NCI-H69 (cell line): ENCODE results near the gene HPCAL4.

Source experiments
- DNase-seq: peaks from one replicate; lab custom pipeline; 2025; lab: John Stamatoyannopoulos, UW

HPCAL4 gene

GRCh38 chr1:39649636-39650185 is 41.5 kb downstream of the HPCAL4 start:
- DNase-seq: no peak

- no peak for DNase-seq
These were observed 42.7 kb downstream of the HPCAL4 start for GRCh38 chr1:39648496-39648895.

DNA sequence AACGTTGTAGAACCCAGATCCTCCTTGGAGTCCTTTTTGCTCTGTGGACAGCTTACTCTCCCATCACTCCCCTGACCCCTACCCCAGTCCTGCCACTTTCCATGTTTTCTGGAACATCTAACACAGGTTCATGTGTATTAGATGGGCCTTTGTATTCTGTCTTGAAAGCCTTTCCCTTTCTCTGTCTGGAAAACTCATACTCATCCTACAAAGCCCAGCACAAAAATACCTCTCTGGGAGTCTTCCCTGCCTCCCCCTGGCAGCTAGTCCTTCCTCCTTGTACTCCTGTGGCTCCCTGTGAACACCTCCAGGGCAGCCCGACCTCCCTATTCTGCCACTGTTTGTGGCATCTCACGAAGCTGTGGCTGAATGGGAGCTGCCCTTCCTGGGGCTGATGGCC is 44.0 kb downstream of the HPCAL4 start:
- DNase-seq: no peak

GRCh38 chr1:39646232-39647081 is 44.8 kb downstream of the HPCAL4 start:
- DNase-seq: peak; percentile 22

- no peak for DNase-seq
These were observed 45.7 kb downstream of the HPCAL4 start for GRCh38 chr1:39645411-39646043.

- DNase-seq: no peak
These were observed 47.5 kb downstream of the HPCAL4 start for GRCh38 chr1:39643705-39644104.

GRCh38 chr1:39642796-39643195 is 48.4 kb downstream of the HPCAL4 start:
- no peak for DNase-seq

DNA sequence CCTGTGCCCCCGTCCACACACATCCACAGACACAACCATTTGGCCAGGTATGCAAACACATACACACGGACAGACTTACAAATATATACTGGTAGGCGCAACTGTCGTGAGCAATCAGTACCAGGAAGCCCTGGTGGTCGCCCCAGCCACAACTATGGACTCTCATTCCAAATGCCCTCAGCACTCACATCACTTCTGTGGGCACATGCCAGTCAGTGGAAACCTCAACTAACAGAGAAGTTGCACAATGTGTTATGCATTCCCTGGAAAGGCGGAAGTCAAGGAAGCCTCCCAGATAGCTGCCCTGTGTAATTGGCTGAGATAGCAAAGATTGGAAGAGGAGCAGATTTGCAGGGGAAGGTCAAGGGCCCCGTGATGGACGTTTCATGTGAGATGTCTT is 50.4 kb downstream of the HPCAL4 start:
- no peak for DNase-seq

- DNase-seq: peak; percentile 62
These were observed 51.7 kb downstream of the HPCAL4 start, which contains the start of gene HEYL for GRCh38 chr1:39639305-39640130. Gene HEYL (minus strand): TSS chr1:39639643. CDS start chr1:39639625, 18 bp downstream.

DNA sequence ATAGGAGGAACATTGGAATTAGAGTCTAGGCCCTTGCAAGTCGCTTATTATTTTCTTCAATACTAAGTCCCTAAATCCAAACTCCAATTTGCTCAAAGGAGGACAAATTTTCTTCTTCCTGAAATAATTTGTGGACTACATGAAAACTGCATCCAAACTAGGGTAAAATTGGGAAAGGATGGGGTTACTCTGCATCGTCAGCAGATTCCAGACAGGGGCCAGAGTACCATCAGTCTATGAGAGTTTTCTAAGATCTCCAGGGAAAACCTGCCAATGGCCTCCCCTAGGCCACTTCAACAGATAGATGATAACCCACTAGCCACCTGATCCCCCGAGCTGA is 52.3 kb downstream of the HPCAL4 start:
- DNase-seq: no peak

DNA sequence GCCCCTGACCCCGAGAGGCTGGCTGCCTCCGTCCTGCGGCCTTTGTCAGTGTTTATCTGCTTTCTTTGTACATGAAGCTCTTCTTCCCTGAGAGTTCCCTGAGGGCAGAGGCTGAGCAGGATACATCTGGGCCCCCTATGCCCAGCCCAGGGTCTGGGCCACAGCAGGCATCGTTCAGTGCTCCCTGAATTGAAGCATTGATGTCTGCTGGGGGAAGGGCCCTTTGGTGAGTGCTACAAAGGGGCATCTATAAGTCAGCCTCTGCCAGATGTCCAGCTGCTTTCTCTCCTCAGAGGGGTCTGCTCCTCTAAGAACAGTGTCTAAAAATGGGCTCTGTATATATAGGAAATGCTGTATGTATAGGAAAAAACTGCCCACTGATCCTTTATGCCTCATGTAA is 53.9 kb downstream of the HPCAL4 start:
- no peak for DNase-seq

DNA sequence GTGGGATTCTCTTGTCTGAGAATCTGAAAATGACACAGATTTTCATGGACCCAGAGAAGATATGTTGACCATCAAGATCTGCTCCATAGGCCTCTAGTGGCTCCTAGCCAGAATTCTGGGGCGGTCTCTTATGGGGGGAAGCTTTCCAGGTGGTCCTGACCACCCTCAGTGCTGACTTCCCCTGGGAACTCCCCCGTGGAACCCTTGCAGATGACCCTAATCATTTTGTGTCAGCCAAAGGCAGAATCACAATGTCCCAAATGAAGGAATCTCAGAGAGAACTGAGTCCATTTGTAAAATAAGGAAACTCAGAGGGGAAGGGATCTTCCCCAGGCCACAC is 55.4 kb downstream of the HPCAL4 start:
- DNase-seq: no peak

- no peak for DNase-seq
These were observed 55.9 kb downstream of the HPCAL4 start for GRCh38 chr1:39635205-39635870.

DNA sequence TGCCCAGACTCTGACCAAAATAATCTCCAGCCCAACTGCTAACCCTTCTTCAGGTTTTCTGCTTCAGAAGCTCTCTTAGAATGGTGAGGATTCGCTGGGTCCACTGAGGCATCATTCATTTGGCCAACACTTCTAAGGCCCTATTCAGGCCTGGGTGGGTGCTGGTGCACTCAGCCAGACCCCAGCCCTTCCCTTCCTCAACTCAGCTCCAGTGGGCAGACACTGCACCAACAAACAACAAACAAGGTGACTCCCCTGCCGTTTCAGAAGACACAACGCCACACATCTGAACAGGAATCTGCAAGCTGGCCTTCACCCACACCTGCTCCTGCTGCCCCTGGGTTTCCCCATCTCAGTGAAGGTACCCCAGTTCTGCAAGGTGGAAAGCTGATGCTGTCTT is 57.8 kb downstream of the HPCAL4 start:
- DNase-seq: no peak

- DNase-seq: peak; percentile 48
These were observed 58.4 kb downstream of the HPCAL4 start for GRCh38 chr1:39632682-39633417.

- no peak for DNase-seq
These were observed 58.9 kb downstream of the HPCAL4 start for GRCh38 chr1:39632323-39632681.

DNA sequence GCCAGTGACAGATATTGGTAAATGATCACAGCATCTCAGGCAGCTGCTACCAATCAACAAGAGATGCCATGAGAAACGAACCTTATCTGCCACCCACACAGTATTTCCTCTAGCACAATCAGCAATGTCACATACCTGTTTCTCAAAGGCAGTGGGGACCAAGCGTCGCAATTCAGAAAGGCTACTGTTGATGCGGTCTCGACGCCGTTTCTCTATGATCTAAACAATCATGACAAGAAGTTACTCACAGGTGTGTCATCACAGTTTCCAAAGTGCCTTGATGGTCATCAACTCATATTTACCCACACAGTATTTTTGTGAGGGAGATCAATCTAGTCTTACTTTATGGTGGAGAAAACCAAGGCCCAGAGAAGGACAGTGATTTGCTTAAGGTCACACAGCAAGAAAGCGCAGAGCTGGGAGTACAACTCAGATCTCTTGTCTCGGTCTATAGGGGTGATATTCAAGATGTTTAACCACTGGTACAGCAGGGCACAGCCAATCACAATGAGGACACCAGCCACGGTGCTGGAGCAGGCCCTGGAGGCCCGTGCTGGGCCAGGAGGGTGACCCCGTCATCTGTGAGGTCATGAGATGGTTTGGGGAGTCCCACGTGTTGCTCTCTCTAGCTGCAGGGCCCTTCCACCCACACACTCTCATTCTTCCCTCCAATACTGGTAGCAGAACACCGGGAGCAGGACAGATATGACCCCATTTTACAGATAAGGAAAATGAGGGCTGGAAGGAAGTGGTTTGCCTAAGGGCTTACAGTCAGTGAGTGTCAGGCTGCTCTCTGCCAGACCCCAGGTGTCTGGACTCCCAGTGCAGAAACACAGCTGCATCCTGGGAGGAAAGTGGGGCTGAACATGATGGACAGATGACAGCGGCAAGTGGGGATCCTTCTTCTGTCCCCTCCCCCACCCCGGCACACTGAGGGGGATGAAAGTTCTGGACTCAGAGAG is 59.6 kb downstream of the HPCAL4 start:
- DNase-seq: no peak

GRCh38 chr1:39628807-39629350 is 62.4 kb downstream of the HPCAL4 start:
- DNase-seq: no peak
